A673 (cell line): ENCODE results near the gene DNLZ. TPM values are rescaled to one million over a fixed set of nuclear protein-coding genes. Genes with fewer than 3 reads are reported as not detected.

Experiments used
- BruUV-seq: library from RNA; stranded (reverse); fragments of 400-500 nt; replicated peaks from 2 replicates; lab custom pipeline; 2021; lab: Mats Ljungman, UMichigan
- CTCF ChIA-PET: fragments of 300-600 bp; sonication (Branson Sonifier 250); formaldehyde crosslinking; loops from one replicate; lab custom pipeline; 2022; ENCODE audit warnings: antibody characterized with exemption; lab: Charles Lee
- POLR2A ChIA-PET: fragments of 300-600 bp; sonication (Branson Sonifier 250); formaldehyde crosslinking; loops from one replicate; lab custom pipeline; 2022; ENCODE audit warnings: antibody characterized with exemption; ENCODE audit not compliant: low non-redundant PET; lab: Charles Lee
- DNase-seq: peaks from one replicate; pipeline ENCODE4 v3.0.0-alpha.2; 2015; ENCODE audit warnings: low spot score
- H3K27ac ChIP-seq: fragments of 200-600 bp; sonication (generic); 2 replicates; pipeline ENCODE4 v1.5.1; 2016; ENCODE audit warnings: mixed run types, low read depth, mild to moderate bottlenecking, mixed read lengths, antibody characterized with exemption, low read length; ENCODE audit not compliant: poor library complexity, severe bottlenecking
- H3K27me3 ChIP-seq: fragments of 200-600 bp; sonication (generic); replicated peaks from 2 replicates; pipeline ENCODE4 v1.6.1; 2017; ENCODE audit warnings: mixed run types, low read depth, mild to moderate bottlenecking, mixed read lengths, antibody characterized with exemption, low read length; ENCODE audit not compliant: insufficient read depth, poor library complexity
- H3K36me3 ChIP-seq: fragments of 200-600 bp; sonication (generic); 2 replicates; pipeline ENCODE4 v1.6.1; 2016; ENCODE audit warnings: mixed run types, mild to moderate bottlenecking, mixed read lengths, antibody characterized with exemption, low read length; ENCODE audit not compliant: insufficient read depth, poor library complexity, severe bottlenecking
- H3K4me1 ChIP-seq: fragments of 200-600 bp; sonication (generic); 2 replicates; pipeline ENCODE4 v1.6.1; 2017; ENCODE audit warnings: mixed run types, mild to moderate bottlenecking, mixed read lengths, antibody characterized with exemption, low read length; ENCODE audit not compliant: insufficient read depth, poor library complexity, severe bottlenecking
- H3K4me3 ChIP-seq: fragments of 200-600 bp; sonication (generic); 2 replicates; pipeline ENCODE4 v1.5.1; 2016; ENCODE audit warnings: low read depth, mixed run types, mild to moderate bottlenecking, mixed read lengths, low read length; ENCODE audit not compliant: poor library complexity, severe bottlenecking
- H3K9me3 ChIP-seq: fragments of 200-600 bp; sonication (generic); 2 replicates; pipeline ENCODE4 v1.6.1; 2016; ENCODE audit warnings: mixed run types, low read depth, mild to moderate bottlenecking, mixed read lengths, antibody characterized with exemption, low read length; ENCODE audit not compliant: poor library complexity, severe bottlenecking
- EZH2 ChIP-seq: fragments of 200-600 bp; sonication (generic); IDR thresholded peaks from 2 replicates; pipeline ENCODE4 v1.6.1; 2017; ENCODE audit warnings: borderline replicate concordance, low read depth, mild to moderate bottlenecking, mixed read lengths, antibody characterized with exemption, low read length; ENCODE audit not compliant: poor library complexity, severe bottlenecking
- intact Hi-C: fragments of 100-400 bp; cut with micrococcal nuclease; formaldehyde crosslinking; loops from one replicate; pipeline ENCODE4 v1.10.0; 2022; ENCODE audit not compliant: unreplicated experiment
- total RNA-seq: library from RNA; stranded (reverse); gene quantifications from 2 replicates; pipeline ENCODE4 v1.2.3, GENCODE V29; 2021
- TF ChIP-seq, protein P1 (sequence below): fragments of 300-800, 200-600 bp; sonication (generic); conservative IDR thresholded peaks from 2 replicates; pipeline ENCODE4 v1.5.1; 2017; ENCODE audit warnings: low read depth, mild to moderate bottlenecking, antibody characterized with exemption, low read length, moderate library complexity, mixed read lengths

Gene DNLZ
- total RNA-seq, 1 experiment from 2014 or later: 37.3 TPM

DNA sequence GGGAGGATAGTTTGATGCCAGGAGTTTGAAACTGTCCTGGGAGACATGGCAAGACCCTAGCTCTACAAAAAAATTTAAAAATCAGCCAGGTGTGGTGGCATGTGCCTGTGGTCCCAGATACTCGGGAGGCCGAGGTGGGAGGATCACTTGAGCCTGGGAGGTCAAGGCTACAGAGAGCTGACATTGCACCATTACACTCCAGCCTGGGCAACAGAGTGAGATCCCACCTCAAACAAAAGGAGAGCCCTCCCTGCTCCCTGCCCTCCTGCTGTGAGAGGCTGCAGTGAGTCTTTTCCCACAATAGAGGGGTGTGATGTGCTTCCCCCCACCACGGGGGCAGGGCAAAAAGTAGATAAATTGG, 49.5 kb downstream of the DNLZ start:
- Histone ChIP-seq H3K36me3 (no peaks in the 10 kb centered on the region), H3K27me3 (no peaks in the 10 kb centered on the region), H3K9me3 (peaks cover 11% of the 10 kb centered on the region), H3K4me3 (no peak overlapping the region), H3K27ac (no peak overlapping the region), H3K4me1 (peaks cover 12% of the 10 kb centered on the region)
- intact Hi-C loops: no loop called here
- BruUV-seq: no TSS peak
- CTCF ChIA-PET: no interaction called here
- TF ChIP-seq, protein P1, sequence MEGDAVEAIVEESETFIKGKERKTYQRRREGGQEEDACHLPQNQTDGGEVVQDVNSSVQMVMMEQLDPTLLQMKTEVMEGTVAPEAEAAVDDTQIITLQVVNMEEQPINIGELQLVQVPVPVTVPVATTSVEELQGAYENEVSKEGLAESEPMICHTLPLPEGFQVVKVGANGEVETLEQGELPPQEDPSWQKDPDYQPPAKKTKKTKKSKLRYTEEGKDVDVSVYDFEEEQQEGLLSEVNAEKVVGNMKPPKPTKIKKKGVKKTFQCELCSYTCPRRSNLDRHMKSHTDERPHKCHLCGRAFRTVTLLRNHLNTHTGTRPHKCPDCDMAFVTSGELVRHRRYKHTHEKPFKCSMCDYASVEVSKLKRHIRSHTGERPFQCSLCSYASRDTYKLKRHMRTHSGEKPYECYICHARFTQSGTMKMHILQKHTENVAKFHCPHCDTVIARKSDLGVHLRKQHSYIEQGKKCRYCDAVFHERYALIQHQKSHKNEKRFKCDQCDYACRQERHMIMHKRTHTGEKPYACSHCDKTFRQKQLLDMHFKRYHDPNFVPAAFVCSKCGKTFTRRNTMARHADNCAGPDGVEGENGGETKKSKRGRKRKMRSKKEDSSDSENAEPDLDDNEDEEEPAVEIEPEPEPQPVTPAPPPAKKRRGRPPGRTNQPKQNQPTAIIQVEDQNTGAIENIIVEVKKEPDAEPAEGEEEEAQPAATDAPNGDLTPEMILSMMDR: no peak
- TF ChIP-seq EZH2: no peak
- POLR2A ChIA-PET: no interaction called here
- no peak for DNase-seq

- H3K4me1 ChIP-seq: peaks cover 16% of the 10 kb centered on the region
- intact Hi-C loops: no loop called here
- H3K36me3 ChIP-seq: no peaks in the 10 kb centered on the region
- CTCF ChIA-PET: interaction anchor here (1.3 kb wide), 2 partner anchors 10 to 50 kb away, joined by 3 to 4 read pairs; partner anchors contain the start of gene DNLZ
- no peak overlapping the region for H3K4me3 ChIP-seq
- peaks cover 11% of the 10 kb centered on the region for H3K9me3 ChIP-seq
- H3K27ac ChIP-seq: no peak overlapping the region
- no TSS peak for BruUV-seq
- H3K27me3 ChIP-seq: no peaks in the 10 kb centered on the region
- POLR2A ChIA-PET: no interaction called here
- DNase-seq: no peak
- TF ChIP-seq, protein P1: no peak
- TF ChIP-seq EZH2: no peak
These were observed 50.2 kb downstream of the DNLZ start for GRCh38 chr9:136313111-136314055.

GRCh38 chr9:136312436-136312835, 51.1 kb downstream of the DNLZ start:
- intact Hi-C loops: no loop called here
- no peak for TF ChIP-seq EZH2
- TF ChIP-seq, protein P1: peak; percentile 61
- CTCF ChIA-PET: interaction anchor here (1.3 kb wide), 2 partner anchors 11 to 51 kb away, joined by 3 to 4 read pairs; partner anchors contain the start of gene DNLZ
- POLR2A ChIA-PET: no interaction called here
- no peak overlapping the region for H3K27ac ChIP-seq
- H3K27me3 ChIP-seq: no peaks in the 10 kb centered on the region
- H3K4me3 ChIP-seq: no peak overlapping the region
- no TSS peak for BruUV-seq
- no peaks in the 10 kb centered on the region for H3K36me3 ChIP-seq
- H3K4me1 ChIP-seq: peaks cover 16% of the 10 kb centered on the region
- peak; percentile 36 for DNase-seq
- peaks cover 11% of the 10 kb centered on the region for H3K9me3 ChIP-seq
